Cerebellar nuclear complex (tissue), 1 donor: ENCODE results near the gene MAN1A2.
"Not testable (repeated sequence)": the region's sequence is repeated elsewhere in the genome, so short reads cannot be mapped to it uniquely, and the experiment has no call there.

ENCODE experiments used
- DNase-seq, 2 experiments: peaks; one replicate each; lab custom pipeline; 2025; lab: John Stamatoyannopoulos, UW

Gene MAN1A2

GRCh38 chr1:117367046-117368025 lies at the start of gene MAN1A2:
Gene MAN1A2 (plus strand): TSS chr1:117367449. CDS start chr1:117368184, 735 bp downstream.
- DNase-seq, result peak; percentile 23 to 31

- no peak for DNase-seq
Observed at GRCh38 chr1:117318011-117318410, 49.2 kb upstream of the MAN1A2 start.

- no peak for DNase-seq
Observed at GRCh38 chr1:117318426-117318825, 48.8 kb upstream of the MAN1A2 start.

GRCh38 chr1:117320515-117320914 lies 46.7 kb upstream of the MAN1A2 start:
- DNase-seq, result no peak

- no peak for DNase-seq
Observed at GRCh38 chr1:117321680-117322609, 45.3 kb upstream of the MAN1A2 start.

GRCh38 chr1:117324357-117324756 lies 42.9 kb upstream of the MAN1A2 start:
- no peak for DNase-seq

GRCh38 chr1:117326035-117326434 lies 41.2 kb upstream of the MAN1A2 start:
- DNase-seq, result not testable (repeated sequence)

- DNase-seq, result no peak
Observed at GRCh38 chr1:117327011-117327410, 40.2 kb upstream of the MAN1A2 start.

- DNase-seq, result no peak
Observed at GRCh38 chr1:117335376-117336086, 31.7 kb upstream of the MAN1A2 start.

GRCh38 chr1:117336088-117336817 lies 31.0 kb upstream of the MAN1A2 start:
- no peak for DNase-seq

- no peak for DNase-seq
Observed at GRCh38 chr1:117339866-117340700, 27.2 kb upstream of the MAN1A2 start.

- no peak for DNase-seq
Observed at GRCh38 chr1:117341123-117341522, 26.1 kb upstream of the MAN1A2 start.

GRCh38 chr1:117342397-117342796 lies 24.9 kb upstream of the MAN1A2 start:
- no peak for DNase-seq

- DNase-seq, result no peak
Observed at GRCh38 chr1:117346206-117346928, 20.9 kb upstream of the MAN1A2 start.

GRCh38 chr1:117347907-117348306 lies 19.3 kb upstream of the MAN1A2 start:
- no peak for DNase-seq

GRCh38 chr1:117352695-117353094 lies 14.6 kb upstream of the MAN1A2 start:
- DNase-seq, result not testable (repeated sequence)

GRCh38 chr1:117357833-117358603 lies 9.2 kb upstream of the MAN1A2 start:
- DNase-seq, result not testable (repeated sequence)

- DNase-seq, result not testable (repeated sequence)
Observed at GRCh38 chr1:117358604-117358887, 8.7 kb upstream of the MAN1A2 start.
